ENCODE data around the gene KIF3A. TPM values are rescaled to one million over a fixed set of nuclear protein-coding genes. Genes with fewer than 3 reads are reported as not detected.

The KIF3A gene
- total RNA-seq, 1 donor from 2014 or later, result 20.0 TPM

GRCh38 chr5:132668706-132669454, 68.5 kb downstream of the KIF3A start:
- Mint-ChIP-seq H3K4me1 (ENCODE audit: unreplicated experiment) (peaks cover 8% of the 10 kb centered on the region), H3K27ac (no peak overlapping the region)

DNA sequence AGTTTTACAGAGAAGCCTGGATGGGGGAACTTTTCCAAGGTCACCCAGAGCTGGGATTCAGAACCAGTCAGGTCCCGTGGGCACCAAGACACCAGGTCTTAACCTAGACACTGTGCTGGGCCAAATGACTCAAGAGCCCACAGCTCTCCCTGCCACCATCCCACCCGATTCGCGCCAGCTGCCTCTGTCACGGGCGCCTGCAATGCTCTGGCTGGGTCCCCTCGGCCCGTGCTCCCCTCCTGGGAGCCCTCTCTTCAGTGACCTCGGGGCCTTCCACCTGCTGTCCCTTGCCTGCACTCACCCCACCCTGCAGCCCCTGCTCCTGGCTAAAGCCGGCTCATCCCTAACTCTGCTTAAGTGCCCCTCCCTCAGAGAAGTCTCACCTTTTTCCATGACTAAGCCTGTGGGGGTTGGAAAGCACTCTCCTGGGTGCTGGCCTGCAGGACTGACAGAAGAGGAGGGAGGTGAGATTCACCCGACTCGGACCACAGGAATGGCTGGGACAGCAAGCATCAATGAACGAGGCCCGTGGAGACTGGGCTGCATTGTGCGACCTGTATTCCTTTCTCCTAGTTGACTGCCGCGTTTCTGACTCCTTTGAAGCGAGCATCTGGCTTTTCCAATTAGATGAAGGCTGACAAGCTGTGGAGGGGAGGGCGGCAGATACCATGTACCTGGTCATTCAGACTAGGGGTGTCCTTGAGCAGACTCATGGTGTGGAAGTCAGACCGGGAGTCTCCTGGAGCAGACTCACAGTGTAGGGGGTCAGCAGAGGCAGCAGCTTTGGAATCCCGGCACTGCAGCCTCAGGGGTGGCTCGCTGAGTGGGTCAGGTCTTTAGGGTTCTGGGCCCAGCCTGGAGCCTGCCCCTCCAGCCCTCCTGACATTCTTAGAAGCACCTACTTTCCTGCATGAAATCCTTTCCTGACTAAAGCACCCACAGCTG, 69.3 kb downstream of the KIF3A start:
- TF ChIP-seq, protein P1, sequence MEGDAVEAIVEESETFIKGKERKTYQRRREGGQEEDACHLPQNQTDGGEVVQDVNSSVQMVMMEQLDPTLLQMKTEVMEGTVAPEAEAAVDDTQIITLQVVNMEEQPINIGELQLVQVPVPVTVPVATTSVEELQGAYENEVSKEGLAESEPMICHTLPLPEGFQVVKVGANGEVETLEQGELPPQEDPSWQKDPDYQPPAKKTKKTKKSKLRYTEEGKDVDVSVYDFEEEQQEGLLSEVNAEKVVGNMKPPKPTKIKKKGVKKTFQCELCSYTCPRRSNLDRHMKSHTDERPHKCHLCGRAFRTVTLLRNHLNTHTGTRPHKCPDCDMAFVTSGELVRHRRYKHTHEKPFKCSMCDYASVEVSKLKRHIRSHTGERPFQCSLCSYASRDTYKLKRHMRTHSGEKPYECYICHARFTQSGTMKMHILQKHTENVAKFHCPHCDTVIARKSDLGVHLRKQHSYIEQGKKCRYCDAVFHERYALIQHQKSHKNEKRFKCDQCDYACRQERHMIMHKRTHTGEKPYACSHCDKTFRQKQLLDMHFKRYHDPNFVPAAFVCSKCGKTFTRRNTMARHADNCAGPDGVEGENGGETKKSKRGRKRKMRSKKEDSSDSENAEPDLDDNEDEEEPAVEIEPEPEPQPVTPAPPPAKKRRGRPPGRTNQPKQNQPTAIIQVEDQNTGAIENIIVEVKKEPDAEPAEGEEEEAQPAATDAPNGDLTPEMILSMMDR (conservative IDR thresholded peaks at IDR 0.05), result no peak
- no peak overlapping the region for H3K27ac Mint-ChIP-seq
- peaks cover 10% of the 10 kb centered on the region for H3K4me1 Mint-ChIP-seq (ENCODE audit: unreplicated experiment)
- H3K9me3 Mint-ChIP-seq, result peaks cover 4% of the 10 kb centered on the region
- DNase-seq (ENCODE audit: extremely low spot score, unreplicated experiment), result no peak
- H3K27me3 Mint-ChIP-seq, result peaks cover 9% of the 10 kb centered on the region
- H3K4me3 Mint-ChIP-seq, result no peak overlapping the region
- H3K36me3 Mint-ChIP-seq, result no peaks in the 10 kb centered on the region

More at GRCh38 chr5:132668706-132669454, 68.5 kb downstream of the KIF3A start:
- DNase-seq (ENCODE audit: extremely low spot score, unreplicated experiment), result no peak
- Mint-ChIP-seq H3K27me3 (peaks cover 9% of the 10 kb centered on the region), H3K4me3 (no peak overlapping the region), H3K36me3 (no peaks in the 10 kb centered on the region), H3K9me3 (peaks cover 4% of the 10 kb centered on the region)
- TF ChIP-seq, protein P1 (conservative IDR thresholded peaks at IDR 0.05), result no peak

DNA sequence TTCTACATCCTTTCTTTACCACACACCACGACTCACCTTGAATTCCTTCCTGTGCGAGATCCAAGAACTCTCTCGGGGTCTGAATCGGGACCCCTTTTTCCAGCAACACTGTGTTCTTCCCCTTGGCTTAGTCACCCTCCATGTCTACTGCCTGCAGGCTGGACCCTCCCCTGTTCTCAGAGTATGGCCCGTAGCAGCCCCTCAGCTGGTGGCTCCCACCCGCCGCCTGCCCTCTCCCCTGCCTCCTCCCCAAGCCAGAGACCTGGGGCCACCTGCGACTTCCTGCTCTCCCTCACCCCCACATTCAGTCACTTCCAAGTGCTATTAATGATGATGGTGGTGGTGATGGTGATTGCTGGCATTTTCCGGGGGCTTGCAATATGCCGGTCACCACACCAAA, 70.0 kb downstream of the KIF3A start:
- Mint-ChIP-seq H3K4me1 (ENCODE audit: unreplicated experiment) (peaks cover 10% of the 10 kb centered on the region), H3K9me3 (peaks cover 4% of the 10 kb centered on the region), H3K27me3 (peaks cover 9% of the 10 kb centered on the region), H3K4me3 (no peak overlapping the region), H3K36me3 (no peaks in the 10 kb centered on the region), H3K27ac (no peak overlapping the region)
- TF ChIP-seq, protein P1 (conservative IDR thresholded peaks at IDR 0.05), result no peak
- no peak for DNase-seq (ENCODE audit: extremely low spot score, unreplicated experiment)

- peaks cover 9% of the 10 kb centered on the region for H3K27me3 Mint-ChIP-seq
- peaks cover 10% of the 10 kb centered on the region for H3K4me1 Mint-ChIP-seq (ENCODE audit: unreplicated experiment)
- H3K9me3 Mint-ChIP-seq, result peaks cover 4% of the 10 kb centered on the region
- no peak overlapping the region for H3K4me3 Mint-ChIP-seq
- TF ChIP-seq, protein P1 (conservative IDR thresholded peaks at IDR 0.05), result no peak
- H3K36me3 Mint-ChIP-seq, result no peaks in the 10 kb centered on the region
- no peak for DNase-seq (ENCODE audit: extremely low spot score, unreplicated experiment)
- no peak overlapping the region for H3K27ac Mint-ChIP-seq
These were observed 70.8 kb downstream of the KIF3A start for GRCh38 chr5:132666310-132667123.

DNA sequence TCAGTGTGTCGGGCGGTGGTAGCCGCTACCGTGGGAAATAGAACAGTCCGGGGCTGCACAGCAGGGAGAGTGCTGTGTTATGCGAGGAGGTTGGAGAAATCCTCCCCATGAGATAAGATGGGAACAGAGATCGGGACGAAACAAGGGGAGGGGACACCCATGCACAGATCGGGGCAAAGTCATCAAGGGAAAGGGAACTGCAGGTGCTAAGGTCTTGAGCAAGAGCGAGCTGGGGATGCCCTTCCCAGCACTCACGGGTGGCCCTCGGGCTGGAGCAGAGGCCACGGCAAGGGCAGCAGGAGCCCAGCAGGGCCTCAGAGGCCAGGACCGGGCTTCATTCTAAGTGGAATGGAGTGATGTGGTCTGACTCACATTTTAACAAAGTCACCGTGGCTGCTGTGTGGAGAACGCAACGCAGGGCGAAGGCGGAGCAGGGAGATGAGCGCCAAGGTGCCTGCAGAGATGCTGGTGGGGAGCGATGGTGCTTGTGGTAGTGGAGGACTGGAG, 71.7 kb downstream of the KIF3A start:
- no peaks in the 10 kb centered on the region for H3K36me3 Mint-ChIP-seq
- H3K9me3 Mint-ChIP-seq, result no peaks in the 10 kb centered on the region
- peaks cover 9% of the 10 kb centered on the region for H3K27me3 Mint-ChIP-seq
- no peak for DNase-seq (ENCODE audit: extremely low spot score, unreplicated experiment)
- H3K4me3 Mint-ChIP-seq, result no peak overlapping the region
- no peak overlapping the region for H3K27ac Mint-ChIP-seq
- TF ChIP-seq, protein P1 (conservative IDR thresholded peaks at IDR 0.05), result no peak
- peaks cover 15% of the 10 kb centered on the region for H3K4me1 Mint-ChIP-seq (ENCODE audit: unreplicated experiment)

All from type B pancreatic cell (in vitro differentiated cells).